Hippocampal formation (tissue), 2 donors: Measurements from ENCODE around the gene ZNF532.
A peak's percentile ranks its signal among the peaks of the same experiment; 100 is the strongest.
"Not testable (repeated sequence)": the region's sequence is repeated elsewhere in the genome, so short reads cannot be mapped to it uniquely, and the experiment has no call there.

Source experiments
- DNase-seq, 2 donors: peaks; one replicate each; lab custom pipeline; 2025; lab: John Stamatoyannopoulos, UW

The ZNF532 gene, protein sequence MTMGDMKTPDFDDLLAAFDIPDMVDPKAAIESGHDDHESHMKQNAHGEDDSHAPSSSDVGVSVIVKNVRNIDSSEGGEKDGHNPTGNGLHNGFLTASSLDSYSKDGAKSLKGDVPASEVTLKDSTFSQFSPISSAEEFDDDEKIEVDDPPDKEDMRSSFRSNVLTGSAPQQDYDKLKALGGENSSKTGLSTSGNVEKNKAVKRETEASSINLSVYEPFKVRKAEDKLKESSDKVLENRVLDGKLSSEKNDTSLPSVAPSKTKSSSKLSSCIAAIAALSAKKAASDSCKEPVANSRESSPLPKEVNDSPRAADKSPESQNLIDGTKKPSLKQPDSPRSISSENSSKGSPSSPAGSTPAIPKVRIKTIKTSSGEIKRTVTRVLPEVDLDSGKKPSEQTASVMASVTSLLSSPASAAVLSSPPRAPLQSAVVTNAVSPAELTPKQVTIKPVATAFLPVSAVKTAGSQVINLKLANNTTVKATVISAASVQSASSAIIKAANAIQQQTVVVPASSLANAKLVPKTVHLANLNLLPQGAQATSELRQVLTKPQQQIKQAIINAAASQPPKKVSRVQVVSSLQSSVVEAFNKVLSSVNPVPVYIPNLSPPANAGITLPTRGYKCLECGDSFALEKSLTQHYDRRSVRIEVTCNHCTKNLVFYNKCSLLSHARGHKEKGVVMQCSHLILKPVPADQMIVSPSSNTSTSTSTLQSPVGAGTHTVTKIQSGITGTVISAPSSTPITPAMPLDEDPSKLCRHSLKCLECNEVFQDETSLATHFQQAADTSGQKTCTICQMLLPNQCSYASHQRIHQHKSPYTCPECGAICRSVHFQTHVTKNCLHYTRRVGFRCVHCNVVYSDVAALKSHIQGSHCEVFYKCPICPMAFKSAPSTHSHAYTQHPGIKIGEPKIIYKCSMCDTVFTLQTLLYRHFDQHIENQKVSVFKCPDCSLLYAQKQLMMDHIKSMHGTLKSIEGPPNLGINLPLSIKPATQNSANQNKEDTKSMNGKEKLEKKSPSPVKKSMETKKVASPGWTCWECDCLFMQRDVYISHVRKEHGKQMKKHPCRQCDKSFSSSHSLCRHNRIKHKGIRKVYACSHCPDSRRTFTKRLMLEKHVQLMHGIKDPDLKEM (N-terminal part only)

DNA sequence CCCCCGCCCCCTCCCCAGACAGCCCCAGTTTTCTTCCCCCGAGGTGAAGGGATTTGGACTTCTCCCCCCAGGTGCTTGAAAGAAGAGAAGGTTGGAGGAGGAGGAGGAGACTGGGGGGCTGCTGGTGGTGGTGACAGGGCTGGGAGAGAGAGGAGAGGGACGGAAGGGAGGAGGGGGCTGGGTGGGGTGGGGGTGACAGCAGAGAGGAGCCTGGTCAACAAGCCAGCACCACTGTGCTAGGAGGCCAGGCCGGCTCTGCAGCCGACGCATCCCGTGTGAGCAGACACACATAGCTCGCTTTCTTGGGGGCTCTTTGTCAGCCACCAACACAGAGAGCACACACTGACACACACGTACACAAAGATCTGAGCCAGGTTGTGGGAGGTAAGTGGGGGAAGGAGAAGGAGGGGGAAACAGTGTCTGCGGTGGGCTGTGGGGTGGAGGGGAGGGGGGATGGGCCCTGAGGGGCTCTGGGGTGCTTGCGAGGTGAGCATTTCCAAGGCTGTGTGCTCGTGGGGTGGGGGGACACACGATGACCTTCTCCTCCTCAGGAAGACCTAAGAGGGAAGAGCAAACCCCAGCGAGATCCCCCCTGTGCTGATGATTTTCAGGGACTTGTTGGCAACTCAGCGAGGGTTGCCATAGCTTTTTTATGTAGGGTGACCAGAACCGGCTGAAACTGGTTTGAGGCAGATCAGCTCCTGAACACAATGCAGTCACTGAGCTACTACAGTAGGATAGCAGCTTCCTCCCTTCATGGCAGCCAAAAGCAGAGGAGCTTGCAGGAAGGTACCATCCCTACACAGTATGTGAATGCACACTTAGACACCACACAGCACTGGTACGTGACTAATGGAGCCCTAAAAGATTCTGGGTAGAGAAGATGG lies at the start of gene ZNF532:
Gene ZNF532 (plus strand): TSS at position 732 of the 887 bp plus-strand sequence. CDS start 53,411 bp downstream, outside the sequence.
- DNase-seq: peak; percentile 67 to 85

DNA sequence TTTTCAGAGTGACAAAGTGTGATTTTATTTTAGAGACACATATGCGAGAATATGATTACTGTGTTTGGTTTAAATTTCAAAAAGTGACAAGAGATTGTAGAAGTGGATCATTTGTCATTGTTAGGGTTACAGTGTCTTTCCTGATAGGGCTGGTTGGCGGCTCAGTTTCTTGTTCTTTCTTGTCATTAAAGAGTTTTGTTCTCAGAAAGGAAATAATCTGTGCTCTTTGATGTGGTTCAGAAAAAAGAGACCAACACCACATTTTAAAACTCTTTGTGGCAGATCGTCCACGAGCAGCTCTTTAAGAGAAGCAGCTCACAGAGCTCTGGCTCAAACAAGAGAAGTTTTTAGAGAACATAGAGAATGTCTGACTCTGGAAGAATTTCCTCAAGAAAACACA lies 45.6 kb upstream of the ZNF532 start:
- DNase-seq: no peak

DNA sequence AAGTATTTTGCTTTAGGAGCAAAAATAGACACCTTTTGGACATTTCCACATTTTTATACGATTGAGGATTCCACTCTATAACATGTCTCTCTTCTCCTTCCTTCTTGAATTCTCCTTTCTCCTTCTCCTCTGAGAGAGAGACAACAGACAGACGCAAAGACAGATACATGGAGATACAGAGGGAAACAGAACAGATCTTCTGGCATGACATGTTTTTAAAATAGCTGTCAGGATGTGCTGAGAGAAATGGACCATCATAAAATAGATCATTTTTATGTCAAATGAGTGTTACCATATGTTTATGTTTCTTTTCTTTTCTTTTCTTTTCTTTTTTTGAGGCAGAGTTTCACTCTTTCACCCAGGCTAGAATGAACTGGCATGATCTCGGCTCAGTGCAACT lies 44.4 kb upstream of the ZNF532 start:
- DNase-seq: no peak

DNA sequence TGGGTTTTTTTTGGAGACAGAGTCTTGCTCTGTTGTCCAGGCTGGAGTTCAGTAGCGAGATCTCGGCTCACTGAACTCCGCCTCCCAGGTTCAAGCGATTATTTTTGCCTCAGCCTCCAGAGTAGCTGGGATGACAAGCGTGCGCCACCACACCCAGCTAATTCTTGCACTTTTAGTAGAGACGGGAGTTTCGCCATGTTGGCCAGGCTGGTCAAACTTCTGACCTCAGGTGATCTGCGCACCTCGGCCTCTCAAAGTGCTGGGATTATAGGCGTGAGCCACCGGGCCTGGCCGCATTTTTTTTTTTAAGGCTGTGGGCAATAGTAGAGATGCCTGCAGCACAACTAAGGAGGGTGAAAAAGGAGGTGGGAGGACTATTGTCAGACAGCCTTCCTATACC lies 41.7 kb upstream of the ZNF532 start:
- DNase-seq: no peak

DNA sequence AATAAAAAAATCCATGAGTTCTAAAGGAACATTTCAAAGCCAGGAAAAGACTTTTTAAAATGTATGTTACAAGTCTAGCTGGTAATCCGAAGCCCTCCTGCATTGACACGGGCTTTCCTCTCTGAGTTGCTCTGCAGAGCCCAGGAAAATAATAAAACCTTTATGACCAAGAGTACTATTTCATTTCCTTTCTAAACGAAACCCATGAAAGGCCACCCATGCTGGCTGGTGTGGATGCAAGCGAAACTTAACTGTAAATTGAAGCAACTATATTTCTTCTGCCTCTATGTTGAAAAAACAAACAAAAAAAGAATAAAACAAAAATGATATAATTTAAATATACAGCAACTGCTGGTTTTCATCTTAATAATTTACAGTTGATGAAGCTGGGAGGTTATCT lies 41.3 kb upstream of the ZNF532 start:
- DNase-seq: no peak

DNA sequence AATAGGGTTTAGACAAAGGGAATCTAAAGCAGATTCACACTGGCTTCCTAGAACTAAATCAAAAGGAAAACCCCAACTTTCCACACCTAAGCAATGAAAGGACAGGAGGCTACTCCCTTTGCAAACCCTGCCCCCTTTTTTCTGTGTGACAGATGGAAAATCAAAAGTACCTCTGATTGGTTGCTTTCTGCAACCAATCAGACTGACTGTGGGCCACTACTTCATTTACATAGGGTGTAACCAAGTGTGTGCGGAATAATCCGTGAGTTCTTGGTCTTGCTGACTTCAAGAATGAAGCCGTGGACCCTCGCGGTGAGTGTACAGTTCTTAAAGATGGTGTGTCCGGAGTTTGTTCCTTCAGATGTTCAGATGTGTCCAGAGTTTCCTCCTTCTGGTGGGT lies 37.8 kb upstream of the ZNF532 start:
- not testable (repeated sequence) for DNase-seq

DNA sequence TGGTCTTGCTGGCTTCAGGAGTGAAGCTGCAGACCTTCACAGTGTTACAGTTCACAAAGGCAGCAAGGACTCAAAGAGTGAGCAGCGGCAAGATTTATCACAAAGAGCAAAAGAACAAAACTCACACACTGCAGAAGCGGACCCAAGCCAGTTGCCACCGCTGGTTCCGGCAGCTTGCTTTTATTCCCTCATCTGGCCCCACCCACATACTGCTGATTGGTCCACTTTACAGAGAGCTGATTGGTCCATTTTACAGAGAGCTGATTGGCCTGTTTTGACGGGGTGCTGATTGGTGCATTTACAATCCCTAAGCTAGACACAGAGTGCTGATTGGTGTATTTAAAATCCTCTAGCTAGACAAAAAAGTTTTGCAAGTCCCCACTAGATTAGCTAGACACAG lies 37.2 kb upstream of the ZNF532 start:
- no peak for DNase-seq

DNA sequence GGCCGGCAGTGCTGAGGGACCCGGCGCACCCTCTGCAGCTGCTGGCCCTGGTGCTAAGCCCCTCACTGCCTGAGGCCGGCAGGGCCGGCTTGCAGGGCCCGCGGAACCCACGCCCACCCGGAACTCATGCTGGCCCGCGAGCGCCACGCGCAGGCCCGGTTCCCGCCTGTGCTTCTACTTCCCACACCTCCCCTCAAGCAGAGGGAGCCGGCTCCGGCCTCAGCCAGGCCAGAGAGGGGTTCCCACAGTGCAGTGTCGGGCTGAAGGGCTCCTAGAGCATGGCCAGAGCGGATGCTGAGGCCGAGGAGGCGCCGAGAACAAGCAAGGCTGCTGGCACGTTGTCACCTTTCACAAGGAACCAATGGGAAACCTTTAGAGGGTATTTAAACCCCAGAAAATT lies 36.8 kb upstream of the ZNF532 start:
- no peak for DNase-seq

DNA sequence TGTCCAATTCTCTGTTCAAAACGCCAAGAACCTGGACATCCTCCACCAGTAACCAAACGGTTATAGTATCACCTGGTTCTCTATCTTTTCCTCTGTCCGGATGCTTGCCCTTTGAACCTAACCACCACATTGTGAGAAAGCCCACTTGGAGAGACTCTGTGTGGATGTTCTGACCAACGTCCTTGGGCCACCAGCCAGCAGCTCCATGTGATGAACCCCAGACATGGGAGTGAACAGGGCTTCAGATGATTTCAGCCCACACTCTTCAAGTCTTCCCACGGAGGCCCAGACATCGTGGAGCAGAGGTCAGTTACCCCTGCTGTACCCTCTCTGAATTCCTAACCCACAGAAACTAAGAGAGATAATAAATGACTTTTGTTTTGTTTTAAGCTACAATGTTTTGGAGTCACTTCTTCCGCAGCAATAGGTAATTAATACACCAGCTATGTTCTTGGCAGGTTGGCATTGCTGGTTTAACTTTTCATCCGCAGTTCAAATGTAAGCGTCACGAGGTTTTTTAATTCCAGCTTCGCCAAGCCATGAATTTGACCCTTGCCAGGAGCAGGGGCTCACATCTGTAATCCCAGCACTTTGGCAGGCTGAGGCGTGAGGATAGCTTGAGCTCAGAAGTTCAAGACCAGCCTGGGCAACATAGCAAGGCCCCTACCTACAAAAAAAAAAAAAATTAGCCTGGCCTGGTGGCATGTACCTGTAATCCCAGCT lies 36.1 kb upstream of the ZNF532 start:
- no peak for DNase-seq

DNA sequence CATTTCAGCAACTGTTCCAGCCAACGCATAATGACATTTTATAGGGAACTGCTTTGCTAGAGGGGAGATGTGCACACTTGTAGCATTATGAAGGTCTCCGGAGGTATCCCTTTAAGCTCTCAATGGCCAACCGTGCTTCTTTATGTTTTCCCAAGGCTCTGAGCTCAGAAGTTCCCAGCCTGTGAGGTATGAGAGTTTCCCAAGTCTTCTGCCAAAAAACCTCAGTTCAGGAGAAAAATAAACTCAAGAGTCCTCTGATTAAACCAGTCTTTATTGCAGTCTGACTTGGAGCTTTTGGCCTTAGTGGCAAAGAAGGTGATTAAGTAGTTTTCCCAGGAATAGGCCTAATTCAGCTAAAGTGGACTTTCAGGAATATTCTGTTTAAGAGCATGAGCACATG lies 35.4 kb upstream of the ZNF532 start:
- DNase-seq: no peak

DNA sequence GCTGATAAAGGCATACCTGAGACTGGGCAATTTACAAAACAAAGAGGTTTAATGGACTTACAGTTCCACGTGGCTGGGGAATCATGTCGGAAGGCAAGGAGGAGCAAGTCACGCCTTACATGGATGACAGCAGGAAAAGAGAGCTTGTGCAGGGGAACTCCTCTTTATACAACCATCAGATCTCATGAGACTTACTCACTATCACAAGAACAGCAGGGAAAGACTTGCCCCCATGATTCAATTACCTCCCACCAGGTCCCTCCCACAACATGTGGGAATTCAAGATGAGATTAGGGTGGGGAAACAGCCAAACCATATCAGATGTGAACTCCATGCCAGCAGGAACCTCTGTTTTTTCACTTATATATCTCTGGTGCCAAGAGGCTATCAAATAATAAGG lies 34.8 kb upstream of the ZNF532 start:
- DNase-seq: not testable (repeated sequence)

DNA sequence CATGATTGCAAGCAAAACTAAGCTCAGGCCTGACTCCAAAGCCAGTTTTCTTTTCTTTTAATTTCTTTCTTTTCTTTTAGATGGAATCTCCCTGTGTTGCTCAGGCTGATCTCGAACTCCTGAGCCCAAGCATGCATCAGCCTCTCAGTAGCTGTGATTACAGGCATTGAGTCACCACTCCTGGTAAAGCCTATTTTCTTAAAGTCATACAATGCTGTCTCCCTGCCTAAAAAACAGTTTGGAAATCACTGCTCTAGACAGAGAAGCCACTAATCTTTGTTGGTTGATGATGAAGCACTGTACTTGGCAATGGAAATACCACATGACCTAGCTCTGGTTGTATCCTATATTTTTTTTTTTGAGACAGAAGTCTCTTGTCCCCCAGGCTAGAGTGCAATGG lies 33.1 kb upstream of the ZNF532 start:
- DNase-seq: no peak

DNA sequence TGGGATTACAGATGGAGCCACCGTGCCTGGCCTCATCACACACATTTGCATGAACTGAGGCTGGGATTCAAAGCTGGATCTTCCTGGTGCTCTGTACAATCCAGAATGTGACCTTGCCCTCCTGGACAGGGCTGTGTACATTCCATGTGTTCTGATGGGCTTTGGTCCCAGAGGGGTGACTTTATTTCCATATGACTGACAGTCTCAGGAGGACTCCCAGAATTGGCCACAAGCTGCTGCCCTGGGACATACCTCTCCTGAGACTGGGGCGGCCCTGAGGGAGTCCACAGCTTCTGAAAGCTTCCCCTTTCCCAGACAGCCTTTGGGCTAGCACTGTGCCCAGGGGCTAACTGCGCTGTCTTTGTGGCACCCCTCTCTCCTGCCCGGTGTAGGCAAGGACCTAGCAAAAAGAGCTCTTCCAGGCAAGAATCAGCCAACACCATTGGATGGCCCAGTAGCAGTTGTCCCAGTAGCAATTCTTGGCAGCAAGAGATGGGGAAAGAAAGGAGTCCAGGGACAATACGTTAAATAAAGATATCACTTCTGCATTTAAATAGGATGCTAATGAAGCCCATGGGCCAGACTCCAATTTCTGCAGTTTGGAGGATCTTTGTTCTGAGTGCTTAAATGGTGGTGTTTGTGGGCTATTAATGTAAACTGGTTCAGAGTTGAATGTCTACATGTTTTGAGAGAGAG lies 26.4 kb upstream of the ZNF532 start:
- DNase-seq: peak; percentile 15 to 65

DNA sequence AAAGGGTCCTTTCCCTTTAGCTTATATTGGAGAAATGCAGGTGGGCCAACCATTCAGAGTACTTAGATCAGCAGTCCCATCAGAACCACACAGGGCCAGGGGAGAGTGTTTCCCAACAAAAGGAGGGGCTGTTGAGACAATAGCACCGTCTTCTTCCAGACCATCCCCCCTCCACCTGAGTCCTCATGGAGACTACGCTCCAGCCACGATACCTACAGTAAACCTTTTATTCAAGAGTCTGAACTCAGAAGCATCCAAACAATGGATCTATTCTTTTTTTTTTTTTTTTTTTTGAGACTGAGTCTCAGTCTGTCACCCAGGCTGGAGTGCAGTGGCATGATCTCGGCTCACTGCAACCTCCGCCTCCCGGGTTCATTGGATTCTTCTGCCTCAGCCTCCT lies 25.7 kb upstream of the ZNF532 start:
- no peak for DNase-seq

DNA sequence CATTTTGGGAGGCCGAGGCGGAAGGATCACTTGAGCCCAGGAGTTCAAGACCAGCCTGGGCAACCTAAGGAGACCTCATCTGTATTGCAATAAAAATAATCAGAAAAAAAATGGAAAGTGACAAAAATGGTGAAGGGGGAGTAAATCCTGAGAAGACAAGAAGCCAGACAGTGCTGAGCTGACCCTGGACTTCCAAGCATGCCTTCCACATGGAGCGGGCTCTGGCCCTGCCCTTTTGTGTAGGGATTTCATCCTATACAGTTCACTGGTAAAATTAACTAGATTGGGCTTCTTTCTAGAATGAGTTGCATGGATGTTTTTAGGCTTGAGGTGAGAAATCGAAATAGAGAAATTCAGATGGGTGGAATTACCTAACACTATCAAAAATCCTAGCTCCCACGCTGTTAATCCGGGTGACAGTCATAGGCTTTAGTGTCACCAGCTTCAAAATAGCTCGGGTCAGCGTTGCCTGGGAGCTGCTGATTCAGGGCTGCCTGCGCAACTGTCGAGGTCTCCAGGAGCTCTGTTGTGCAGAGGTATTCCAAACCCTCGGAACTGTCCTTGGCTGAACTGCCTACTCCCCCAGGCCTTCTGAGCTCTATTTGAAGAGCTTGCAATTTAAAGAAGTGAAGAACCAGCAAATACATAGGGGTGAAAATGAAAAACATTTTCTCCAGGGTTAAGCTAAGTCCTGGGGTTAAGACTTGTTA lies 21.5 kb upstream of the ZNF532 start:
- peak in 1 of 2 donors; percentile 23 for DNase-seq

DNA sequence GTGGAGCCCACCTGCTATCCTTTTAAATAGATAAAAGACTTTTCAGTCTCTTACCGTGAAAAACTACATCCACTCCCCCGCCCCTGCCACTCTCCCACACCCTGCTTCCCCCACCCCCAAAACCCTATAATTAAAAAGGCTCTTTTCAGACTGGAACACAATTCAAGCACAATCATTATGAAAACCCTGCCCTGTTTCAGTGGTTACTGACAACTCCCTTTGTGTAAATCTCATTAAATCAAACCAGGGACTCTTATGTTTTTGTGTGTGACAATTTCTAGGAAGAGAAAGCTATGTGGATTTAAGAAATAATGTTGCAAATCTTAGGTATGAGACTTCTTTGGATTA lies 21.0 kb upstream of the ZNF532 start:
- peak in 1 of 2 donors; percentile 34 for DNase-seq

DNA sequence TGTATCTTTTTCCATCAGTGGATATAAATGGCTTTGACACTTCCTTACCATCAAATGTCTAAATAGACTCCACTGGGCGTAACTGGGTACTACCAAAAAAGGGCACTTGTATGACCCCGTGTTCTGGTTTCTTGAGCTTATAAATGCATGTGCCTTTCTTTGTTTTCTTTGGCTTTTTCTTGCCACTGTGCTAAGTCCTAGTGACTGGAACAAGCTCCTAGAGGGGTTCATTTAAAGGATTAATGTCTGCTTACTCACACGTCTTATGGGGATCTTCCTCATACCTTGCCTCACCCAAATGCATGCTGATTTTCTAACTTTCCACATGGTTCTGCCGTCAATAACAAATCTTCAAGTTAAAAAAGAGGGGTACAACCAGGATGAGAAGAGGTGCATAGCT lies 19.8 kb upstream of the ZNF532 start:
- no peak for DNase-seq

DNA sequence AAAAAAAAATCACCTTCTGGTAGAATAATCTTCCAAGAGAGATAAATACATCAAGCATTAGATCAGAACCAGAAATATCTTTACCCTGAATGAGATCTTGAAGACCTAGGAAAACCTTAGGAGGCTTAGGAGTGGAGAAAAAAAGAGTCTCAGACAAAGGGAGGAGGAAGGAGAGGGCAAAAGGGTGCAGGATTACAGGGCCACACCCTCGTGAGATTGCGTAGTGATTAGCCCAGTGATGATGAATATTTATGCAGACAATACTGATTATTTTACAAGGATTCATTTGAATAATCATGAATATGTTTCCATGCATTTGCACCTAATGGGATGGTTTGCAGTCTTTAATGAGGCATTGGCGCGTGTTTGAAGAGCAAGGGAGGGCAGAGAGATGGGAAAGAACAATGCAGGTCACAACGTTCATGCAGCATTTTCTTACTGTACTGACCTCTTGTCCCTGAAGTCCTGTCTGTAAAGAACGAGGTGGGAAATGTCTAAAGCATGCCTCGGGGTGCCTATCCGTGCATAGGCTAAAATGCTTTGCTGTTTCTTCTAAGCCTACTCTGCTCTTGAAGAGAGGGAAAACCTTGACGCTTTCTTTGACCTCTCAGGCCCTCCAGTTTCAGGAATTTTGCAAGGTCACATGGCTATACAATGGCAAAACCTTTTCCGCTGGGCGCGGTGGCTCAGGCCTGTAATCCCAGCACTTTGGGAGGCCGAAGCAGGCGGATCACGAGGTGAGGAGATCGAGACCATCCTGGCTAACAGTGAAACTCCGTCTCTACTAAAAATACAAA lies 18.6 kb upstream of the ZNF532 start:
- DNase-seq: no peak
